Kidney (tissue), 14 donors: ENCODE results near the gene ALCAM. TPM values are rescaled to one million over a fixed set of nuclear protein-coding genes. Genes with fewer than 3 reads are reported as not detected.

Experiments used
- DNase-seq, 5 donors: peaks; one replicate each; pipeline ENCODE4 v3.0.0-alpha.2; 2013 to 2020
- FAIRE-seq: peaks from 2 replicates; lab custom pipeline; 2012; peaks lifted over from hg19 to GRCh38; lab: Jason Lieb, UNC
- H3K27ac ChIP-seq, 2 donors: one replicate each; pipeline ENCODE4 v1.7.0; 2013; ENCODE audit warnings: low read depth in 2 of 2, low read length in 2 of 2, inconsistent platforms in 1 of 2
- H3K27me3 ChIP-seq: one replicate; pipeline ENCODE4 v1.7.1; 2013; ENCODE audit warnings: low read length, inconsistent platforms; ENCODE audit not compliant: control insufficient read depth, insufficient read depth
- H3K36me3 ChIP-seq, 3 donors: one replicate each; pipeline versions ENCODE4 v1.7.0 to v1.7.1; 2013; ENCODE audit warnings: low read length in 3 of 3, control low read depth in 1 of 3, inconsistent platforms in 1 of 3; ENCODE audit not compliant: insufficient read depth in 3 of 3, control insufficient read depth in 2 of 3
- H3K4me1 ChIP-seq, 3 donors: one replicate each; pipeline versions ENCODE4 v1.7.0 to v1.7.1; 2013; ENCODE audit warnings: low read length in 3 of 3, inconsistent platforms in 1 of 3, low read depth in 1 of 3; ENCODE audit not compliant: control insufficient read depth in 2 of 3, insufficient read depth in 2 of 3
- H3K4me3 ChIP-seq, 3 donors: one replicate each; pipeline versions ENCODE4 v1.7.0 to v1.8.1; 2013; ENCODE audit warnings: low read length in 3 of 3, control low read depth in 1 of 3, inconsistent platforms in 1 of 3
- H3K9ac ChIP-seq, 3 donors: one replicate each; pipeline versions ENCODE4 v1.7.0 to v1.7.1; 2013; ENCODE audit warnings: low read length in 3 of 3, control low read depth in 1 of 3, inconsistent platforms in 1 of 3
- H3K9me3 ChIP-seq, 3 donors: one replicate each; pipeline versions ENCODE4 v1.7.0 to v1.7.1; 2013; ENCODE audit warnings: low read length in 3 of 3, control low read depth in 1 of 3, inconsistent platforms in 1 of 3; ENCODE audit not compliant: control insufficient read depth in 2 of 3, insufficient read depth in 1 of 3
- intact Hi-C: fragments of 100-400 bp; cut with DNase I; formaldehyde crosslinking; loops from one replicate; pipeline ENCODE4 v1.11.1; 2022
- polyA plus RNA-seq: library from polyadenylated mRNA; stranded (reverse); fragments of 350-450 nt; fragmentation: Illumina TruSeq; extraction: RNeasy Lipid Tissue Mini Kit (QIAGEN cat#74804); gene quantifications from one replicate; pipeline ENCODE4 v1.2.3, GENCODE V29; 2014; ENCODE audit warnings: low read depth, low replicate concordance; ENCODE audit not compliant: insufficient read depth
- total RNA-seq: library from RNA; stranded (reverse); fragmentation: NEBNext Ultra II Directional; extraction: Animal tissue kit (Norgen Biotek cat#: 25700); gene quantifications from one replicate; pipeline ENCODE4 v1.2.1, GENCODE V29; 2021
- TF ChIP-seq, protein P1 (sequence below): IDR thresholded peaks from 3 replicates; pipeline ENCODE4 v1.5.1; 2012; ENCODE audit warnings: mild to moderate bottlenecking, moderate library complexity, borderline replicate concordance; ENCODE audit not compliant: insufficient read depth; ENCODE audit errors: extremely low read depth
- donor health status: control.
- donor health status: control.
- donor health status: control.
- donor health status: control.
- donor health status: control.
- donor health status: DM: yes; HTN: yes; CAD: no.
- donor health status: Normal renal cell carcinoma (clear cell type).

Gene ALCAM
- total and polyA plus RNA-seq, 2 donors from 2014 or later = 15.1 to 36.4 TPM

DNA sequence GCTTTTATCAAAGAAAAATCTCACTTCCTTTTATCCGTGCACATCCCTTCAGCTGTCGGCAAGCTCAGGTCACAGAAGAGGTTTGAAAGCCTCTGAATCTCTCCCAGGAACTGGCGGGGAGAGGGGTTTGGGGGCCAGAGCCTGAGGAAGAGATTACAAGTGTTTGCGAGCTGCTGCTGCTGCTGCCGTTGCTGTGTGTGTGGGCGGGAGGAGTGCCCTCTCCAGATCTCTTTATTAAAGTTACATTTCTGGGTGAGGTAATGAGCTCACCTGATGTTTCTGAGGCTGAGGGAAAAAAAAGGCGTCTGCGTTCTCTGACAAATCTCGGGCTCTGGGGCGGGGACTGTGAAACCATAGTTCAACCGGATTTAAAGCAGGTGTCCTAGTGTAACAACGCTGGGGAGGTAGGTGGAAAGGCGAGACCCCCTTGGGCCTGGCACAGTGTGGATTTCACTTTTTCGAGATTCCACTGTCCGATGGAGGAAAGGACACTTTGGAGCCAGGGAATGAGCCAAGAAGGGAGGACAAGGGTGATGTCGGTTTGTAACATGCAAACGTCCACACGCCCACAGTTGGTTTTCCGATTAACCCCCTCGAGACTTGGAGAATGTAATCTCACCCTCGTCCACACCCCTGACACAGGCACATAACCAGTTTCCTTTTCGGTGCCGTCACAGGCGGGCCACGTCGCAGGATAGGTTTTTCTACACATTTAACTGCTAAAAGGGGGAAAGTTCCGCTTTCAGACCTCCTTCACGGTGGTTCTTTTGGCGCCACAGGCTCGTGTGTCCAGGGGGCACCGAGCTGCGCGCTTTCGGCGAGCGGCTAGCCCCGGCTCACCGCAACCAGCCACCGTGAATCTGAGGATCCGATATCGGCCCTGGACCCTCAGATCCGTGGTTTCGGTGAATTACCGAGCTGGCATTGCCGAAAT is 2.1 kb downstream of the ALCAM start:
- FAIRE-seq (no peak), DNase-seq (peak in 4 of 5 donors; percentile 54 to 78 (median 64))
- H3K36me3 ChIP-seq = no peaks in the 10 kb centered on the region
- TF ChIP-seq, protein P1, sequence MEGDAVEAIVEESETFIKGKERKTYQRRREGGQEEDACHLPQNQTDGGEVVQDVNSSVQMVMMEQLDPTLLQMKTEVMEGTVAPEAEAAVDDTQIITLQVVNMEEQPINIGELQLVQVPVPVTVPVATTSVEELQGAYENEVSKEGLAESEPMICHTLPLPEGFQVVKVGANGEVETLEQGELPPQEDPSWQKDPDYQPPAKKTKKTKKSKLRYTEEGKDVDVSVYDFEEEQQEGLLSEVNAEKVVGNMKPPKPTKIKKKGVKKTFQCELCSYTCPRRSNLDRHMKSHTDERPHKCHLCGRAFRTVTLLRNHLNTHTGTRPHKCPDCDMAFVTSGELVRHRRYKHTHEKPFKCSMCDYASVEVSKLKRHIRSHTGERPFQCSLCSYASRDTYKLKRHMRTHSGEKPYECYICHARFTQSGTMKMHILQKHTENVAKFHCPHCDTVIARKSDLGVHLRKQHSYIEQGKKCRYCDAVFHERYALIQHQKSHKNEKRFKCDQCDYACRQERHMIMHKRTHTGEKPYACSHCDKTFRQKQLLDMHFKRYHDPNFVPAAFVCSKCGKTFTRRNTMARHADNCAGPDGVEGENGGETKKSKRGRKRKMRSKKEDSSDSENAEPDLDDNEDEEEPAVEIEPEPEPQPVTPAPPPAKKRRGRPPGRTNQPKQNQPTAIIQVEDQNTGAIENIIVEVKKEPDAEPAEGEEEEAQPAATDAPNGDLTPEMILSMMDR = no peak
- peaks cover 0 to 5% (median 3%) of the 10 kb centered on the region in 3 donors for H3K4me1 ChIP-seq
- intact Hi-C loops = no loop called here
- H3K27ac ChIP-seq = peak overlapping the region; percentile 76 to 88
- H3K27me3 ChIP-seq = no peaks in the 10 kb centered on the region
- no peaks in the 10 kb centered on the region for H3K9me3 ChIP-seq
- H3K4me3 ChIP-seq = peak overlapping the region; percentile 84 to 98 (median 92)
- H3K9ac ChIP-seq = peak overlapping the region; percentile 65 to 86 (median 84)

DNA sequence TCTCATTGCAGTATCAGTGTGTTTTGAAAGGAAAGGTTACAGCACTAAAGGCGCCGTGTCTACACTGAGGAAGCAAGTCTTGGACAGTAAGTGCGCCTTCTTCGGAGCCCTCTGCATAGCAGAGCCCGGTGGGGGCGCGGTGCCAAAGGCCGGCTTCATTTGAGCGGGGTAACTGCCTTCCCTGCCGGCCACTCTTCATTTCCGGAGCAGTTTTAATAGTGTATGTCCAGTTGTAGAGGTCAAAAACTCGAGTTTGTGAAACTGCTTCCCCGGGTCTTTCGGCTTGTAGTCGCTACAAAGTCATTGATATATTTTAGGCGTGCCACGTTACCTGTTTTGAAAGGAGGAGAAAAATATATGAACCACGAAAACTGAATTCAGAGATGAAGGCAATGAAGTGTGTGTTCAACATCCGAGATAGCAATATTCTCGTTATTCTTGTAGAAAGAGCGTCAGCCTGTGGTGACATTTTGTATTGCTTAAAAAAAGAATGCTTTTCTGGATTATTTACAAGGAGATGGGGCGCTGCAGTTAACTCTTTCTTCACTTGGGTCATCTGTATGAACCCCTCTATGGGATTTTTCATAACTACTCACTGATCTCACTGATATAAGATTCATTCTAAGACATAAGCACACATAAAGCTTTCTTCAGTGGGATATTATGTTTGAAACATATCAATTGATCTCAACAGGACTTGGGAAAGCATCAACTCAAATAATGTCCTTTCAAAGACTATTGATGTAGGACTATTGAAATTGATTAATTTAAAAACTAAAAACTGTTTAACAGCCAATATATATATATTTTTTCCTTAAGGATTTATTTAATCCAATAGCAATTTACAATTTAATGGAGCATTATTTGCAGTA is 3.0 kb downstream of the ALCAM start:
- no peaks in the 10 kb centered on the region for H3K36me3 ChIP-seq
- DNase-seq = peak; percentile 64 to 85 (median 83)
- H3K4me1 ChIP-seq = peaks cover 0 to 5% (median 2%) of the 10 kb centered on the region in 3 donors
- no peak for FAIRE-seq
- H3K4me3 ChIP-seq = peak overlapping the region; percentile 84 to 98 (median 92)
- H3K27me3 ChIP-seq = no peaks in the 10 kb centered on the region
- H3K9me3 ChIP-seq = no peaks in the 10 kb centered on the region
- TF ChIP-seq, protein P1 = peak; percentile 55
- peak overlapping the region; percentile 65 to 86 (median 84) for H3K9ac ChIP-seq
- H3K27ac ChIP-seq = peak overlapping the region; percentile 76 to 88
- intact Hi-C loops = no loop called here

DNA sequence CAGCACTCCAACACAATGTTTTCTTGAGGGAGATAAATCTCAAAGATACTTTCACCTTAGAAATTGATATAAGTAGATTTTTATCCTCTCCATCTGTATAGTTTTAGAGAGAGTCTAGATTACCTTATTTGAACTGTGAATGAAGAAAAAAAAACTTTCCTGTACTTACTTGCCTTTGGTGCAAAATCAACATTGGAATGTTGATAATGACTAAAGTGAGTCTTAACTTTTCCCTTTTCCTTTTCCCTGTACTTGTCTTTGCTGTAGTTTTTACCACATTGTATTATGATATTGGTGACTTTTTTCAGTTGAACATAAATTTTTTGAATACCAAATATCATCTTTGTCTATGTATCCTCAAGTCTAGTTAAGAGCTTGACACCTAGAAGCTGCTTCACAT is 6.7 kb downstream of the ALCAM start:
- DNase-seq (no peak), FAIRE-seq (no peak)
- no peaks in the 10 kb centered on the region for H3K36me3 ChIP-seq
- H3K27me3 ChIP-seq = no peaks in the 10 kb centered on the region
- no peaks in the 10 kb centered on the region for H3K9me3 ChIP-seq
- no peak overlapping the region for H3K27ac ChIP-seq
- no peak overlapping the region for H3K4me3 ChIP-seq
- intact Hi-C loops = no loop called here
- no peaks in the 10 kb centered on the region for H3K4me1 ChIP-seq
- no peak overlapping the region for H3K9ac ChIP-seq
- TF ChIP-seq, protein P1 = no peak
